Stimulated activated naive CD8-positive, alpha-beta T cell treated with anti-CD3 and anti-CD28 coated beads, Interleukin-15, Interleukin-2, amounts not matched to agents 100 U/mL and 50 U/mL, for 24 hours (primary cell): Measurements from ENCODE around the gene ACER3.
"Not testable (repeated sequence)": the region's sequence is repeated elsewhere in the genome, so short reads cannot be mapped to it uniquely, and the experiment has no call there.

Source experiments
- ATAC-seq: fragments of 150-1000 bp; cut with Tn5 transposase; one replicate; pipeline ENCODE4 v1.10.0; 2021
- DNase-seq: peaks from one replicate; pipeline ENCODE4 v3.0.0; 2021

The ACER3 gene

GRCh38 chr11:76919887-76920746, 59.4 kb downstream of the ACER3 start:
- ATAC-seq (peak; percentile 49), DNase-seq (peak; percentile 59)

- no peak for ATAC-seq
These were observed 66.4 kb downstream of the ACER3 start for GRCh38 chr11:76927160-76927559.

GRCh38 chr11:76935042-76935441, 74.3 kb downstream of the ACER3 start:
- DNase-seq (no peak), ATAC-seq (no peak)

More at GRCh38 chr11:76927160-76927559, 66.4 kb downstream of the ACER3 start:
- no peak for DNase-seq

- ATAC-seq (no peak), DNase-seq (no peak)
These were observed 78.5 kb downstream of the ACER3 start for GRCh38 chr11:76939219-76939631.

DNA sequence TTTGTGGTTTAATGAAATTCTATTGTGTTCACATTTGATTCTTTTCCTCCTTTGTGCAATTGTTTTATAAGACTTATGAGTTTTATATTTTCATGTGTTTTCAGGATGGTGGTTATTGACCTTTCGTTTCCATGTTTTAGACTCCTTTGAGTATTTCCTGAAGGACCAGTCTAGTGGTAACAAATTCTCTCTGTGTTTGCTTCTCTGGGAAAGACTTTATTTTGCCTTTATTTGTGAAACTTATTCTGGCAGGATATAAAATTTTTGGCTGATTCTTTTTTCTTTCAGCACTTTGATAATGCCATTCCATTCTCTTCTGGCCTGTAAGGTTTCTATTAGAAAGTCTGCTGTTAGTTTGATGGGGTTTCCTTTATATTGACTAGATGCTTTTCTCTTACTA, 83.5 kb downstream of the ACER3 start:
- DNase-seq (no peak), ATAC-seq (no peak)

DNA sequence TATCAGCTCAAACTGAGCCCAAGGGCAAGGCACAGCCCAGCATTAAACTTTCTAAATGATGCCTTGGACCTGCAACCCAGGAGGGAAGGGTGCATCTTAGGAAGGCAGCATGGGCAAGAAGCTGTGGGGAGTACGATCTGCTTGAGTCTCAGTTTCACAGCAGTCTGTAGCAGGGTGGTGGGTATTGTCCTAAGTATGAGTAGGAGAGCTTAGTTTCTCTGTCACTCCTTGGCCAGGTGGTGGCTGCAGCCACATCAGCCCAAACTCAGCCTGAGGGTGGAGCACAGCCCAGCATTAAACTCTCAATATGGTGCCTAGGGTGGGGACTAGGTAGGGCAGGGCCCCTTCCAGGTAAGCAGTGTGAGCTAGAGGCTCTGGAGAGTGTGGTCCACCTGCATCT, 85.5 kb downstream of the ACER3 start:
- ATAC-seq = no peak
- no peak for DNase-seq

GRCh38 chr11:76947190-76947589, 86.5 kb downstream of the ACER3 start:
- no peak for ATAC-seq
- DNase-seq = no peak

GRCh38 chr11:76947800-76948199, 87.1 kb downstream of the ACER3 start:
- DNase-seq (no peak), ATAC-seq (no peak)

- ATAC-seq (no peak), DNase-seq (no peak)
These were observed 94.9 kb downstream of the ACER3 start for GRCh38 chr11:76955459-76956114.

- ATAC-seq (no peak), DNase-seq (no peak)
These were observed 102.1 kb downstream of the ACER3 start for GRCh38 chr11:76962583-76963416.

GRCh38 chr11:76963417-76964168, 102.9 kb downstream of the ACER3 start:
- ATAC-seq, DNase-seq: not testable (repeated sequence)

DNA sequence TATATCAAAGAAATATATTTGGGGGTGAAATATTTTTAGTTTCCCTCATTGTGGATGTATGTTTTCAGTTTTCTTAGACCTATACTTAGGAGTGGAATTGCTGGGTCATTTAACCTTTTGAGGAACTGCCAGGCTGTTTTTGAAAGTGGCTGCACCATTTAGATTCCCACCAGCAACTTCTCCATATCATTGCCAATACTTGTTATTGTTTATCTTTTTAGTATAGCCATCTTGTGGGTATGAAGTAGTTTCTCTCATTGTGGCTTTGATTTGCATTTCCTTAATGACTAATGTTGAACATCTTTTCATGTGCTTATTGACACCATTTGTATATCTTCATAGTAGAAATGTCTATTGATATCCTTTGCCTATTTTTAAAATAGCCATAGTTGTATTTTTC, 111.3 kb downstream of the ACER3 start:
- no peak for ATAC-seq
- no peak for DNase-seq

DNA sequence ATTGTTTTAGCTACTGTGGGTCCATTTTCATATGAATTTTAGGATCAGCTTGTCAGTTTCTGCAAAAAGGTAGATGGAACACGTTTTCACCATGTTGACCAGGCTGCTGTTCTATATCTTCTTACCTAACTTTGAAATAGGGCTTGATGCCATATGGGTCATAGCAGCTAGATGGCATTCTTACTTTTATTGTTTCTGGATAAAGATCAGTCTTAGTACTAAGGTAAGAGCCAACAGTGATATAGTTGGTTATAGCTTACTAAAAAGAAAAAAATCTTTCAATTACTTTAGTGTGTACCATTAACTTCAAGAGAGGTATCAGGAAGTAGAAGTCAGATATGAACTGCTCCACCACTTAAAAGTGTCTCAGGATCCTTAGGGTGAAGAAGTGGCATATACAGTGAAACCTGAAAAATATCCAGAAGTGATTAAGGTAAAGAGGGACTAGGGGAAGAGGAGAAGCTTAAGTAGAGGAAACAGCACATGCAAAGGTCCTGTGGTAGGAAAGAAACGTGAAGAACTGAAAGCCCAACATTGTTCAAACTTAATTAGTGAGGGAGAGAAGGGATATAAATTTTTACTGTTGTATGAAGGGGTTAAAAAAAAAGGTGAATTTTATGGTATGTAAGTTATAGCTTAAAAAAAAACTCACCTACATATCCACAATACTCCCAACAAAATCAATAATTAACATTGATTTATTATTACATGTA, 113.6 kb downstream of the ACER3 start:
- ATAC-seq = no peak
- no peak for DNase-seq

DNA sequence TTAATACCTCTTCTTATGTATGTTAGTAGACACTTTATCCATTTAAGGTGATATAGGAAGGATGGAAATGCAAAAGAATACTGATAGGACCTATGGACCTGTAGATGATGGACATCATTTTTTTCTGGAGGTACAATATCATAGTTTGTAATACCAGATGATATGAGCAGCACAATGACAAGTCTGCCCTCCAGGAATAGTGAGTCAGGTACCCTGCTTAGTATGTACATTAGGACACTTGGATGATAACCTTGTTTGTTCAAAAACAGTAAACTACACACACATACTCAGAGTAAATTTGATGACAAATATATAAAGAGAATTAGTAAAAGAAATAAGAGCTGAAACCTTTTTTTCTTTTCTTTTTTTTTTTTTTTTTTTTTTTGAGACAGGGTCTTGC, 114.8 kb downstream of the ACER3 start:
- DNase-seq (no peak), ATAC-seq (no peak)

DNA sequence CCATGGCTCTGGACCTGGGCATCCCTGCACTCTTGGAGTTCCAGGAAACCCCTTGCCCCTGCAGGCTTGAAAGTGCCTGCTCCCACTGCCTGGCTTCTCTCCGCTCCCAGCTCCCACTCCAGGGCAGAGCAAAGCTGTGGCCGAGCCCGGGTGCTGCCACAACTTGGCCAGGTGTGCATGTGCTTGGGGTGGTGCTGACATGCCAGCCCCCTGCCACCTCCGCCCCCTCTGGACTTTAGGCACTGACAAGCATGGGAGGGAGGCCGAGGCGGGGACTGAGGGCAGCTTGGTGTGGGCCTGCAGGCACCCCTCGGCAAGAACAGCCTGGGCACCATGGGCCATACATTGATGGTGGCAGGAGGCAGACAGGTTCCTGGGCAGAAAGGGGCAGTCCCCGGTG, 117.1 kb downstream of the ACER3 start:
- ATAC-seq (no peak), DNase-seq (no peak)

DNA sequence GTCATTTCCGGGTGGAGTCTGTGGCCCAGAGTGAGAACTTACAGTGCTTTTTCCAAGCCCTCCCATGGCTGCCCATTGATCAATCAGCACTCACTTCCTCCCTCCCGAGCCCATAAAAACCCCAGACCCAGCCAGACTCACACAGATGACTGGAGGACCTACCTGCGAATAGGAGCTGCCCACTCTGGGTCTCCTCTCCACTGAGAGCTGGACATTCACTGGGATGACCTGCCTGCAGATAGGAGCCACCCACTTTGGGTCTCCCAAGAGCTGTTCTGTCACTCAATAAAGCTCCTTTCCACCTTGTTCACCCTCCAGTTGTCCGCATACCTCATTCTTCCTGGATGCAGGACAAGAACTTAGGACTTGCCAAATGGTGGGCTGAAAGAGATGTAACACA, 117.5 kb downstream of the ACER3 start:
- ATAC-seq = no peak

DNA sequence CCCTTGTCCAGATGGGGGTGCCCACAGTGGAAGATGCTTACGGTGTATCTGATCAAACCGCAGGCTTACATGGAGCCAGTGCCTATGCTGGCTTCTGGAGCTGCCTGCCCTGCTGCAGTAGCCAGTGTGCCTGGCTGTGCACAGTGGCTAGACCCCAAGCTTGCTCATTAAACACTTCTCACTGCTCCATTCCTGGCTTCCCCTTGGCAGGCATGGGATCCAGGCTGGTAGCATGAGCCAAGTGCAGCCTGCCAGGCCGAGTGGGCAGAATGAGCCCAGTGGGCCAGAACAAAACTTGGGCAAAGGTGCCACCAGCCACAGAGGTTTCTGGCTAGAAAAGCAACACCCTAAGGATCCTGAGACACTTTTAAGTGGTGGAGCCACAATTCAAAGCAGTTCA, 118.1 kb downstream of the ACER3 start:
- DNase-seq (no peak), ATAC-seq (no peak)

More for the DNA sequence above, 117.5 kb downstream of the ACER3 start:
- DNase-seq = no peak

DNA sequence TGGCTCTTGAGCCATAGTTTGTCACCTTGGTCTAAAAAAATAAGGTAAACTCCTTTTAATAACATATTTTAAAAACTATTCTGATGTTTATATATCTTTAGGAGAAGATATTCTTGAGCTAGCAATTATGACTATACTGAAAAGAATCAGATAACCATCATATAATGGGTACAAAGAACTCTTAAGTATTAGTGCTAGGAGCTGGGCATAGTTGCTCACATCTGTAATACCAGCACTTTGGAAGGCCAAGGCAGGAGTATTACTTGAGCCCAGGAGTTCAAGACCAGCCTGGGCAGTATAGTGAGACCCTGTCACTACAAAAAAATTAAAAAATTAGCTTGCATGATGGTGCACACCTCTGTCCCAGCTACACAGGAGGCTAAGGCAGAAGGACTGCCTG, 119.5 kb downstream of the ACER3 start:
- DNase-seq (no peak), ATAC-seq (no peak)

GRCh38 chr11:76984743-76985142, 124.0 kb downstream of the ACER3 start:
- DNase-seq (no peak), ATAC-seq (no peak)

DNA sequence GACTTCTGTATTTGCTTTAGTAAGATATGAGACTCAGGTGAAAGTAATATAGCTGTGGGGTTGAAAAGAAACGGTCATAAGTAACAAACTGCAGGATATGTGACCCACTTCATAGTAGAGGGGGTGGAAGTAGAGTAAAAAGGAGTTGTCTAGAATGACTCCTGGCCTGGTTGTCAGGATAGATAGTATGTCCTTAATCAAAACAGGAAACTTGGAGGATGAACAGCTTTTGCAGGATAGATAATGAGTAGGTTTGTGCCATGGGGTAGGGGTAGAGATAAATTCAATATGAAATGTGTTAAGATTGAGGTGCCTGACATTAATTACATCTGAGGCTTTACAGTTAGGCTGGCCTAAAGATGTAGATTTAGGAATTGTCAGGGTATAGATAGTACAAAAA, 126.5 kb downstream of the ACER3 start:
- DNase-seq = no peak
- ATAC-seq = no peak

GRCh38 chr11:76990628-76991027, 129.9 kb downstream of the ACER3 start:
- no peak for ATAC-seq
- DNase-seq = no peak
